ENCODE data around the gene GALR3. TPM values are rescaled to one million over a fixed set of nuclear protein-coding genes. Genes with fewer than 3 reads are reported as not detected.
A peak's percentile ranks its signal among the peaks of the same experiment; 100 is the strongest.

The GALR3 gene
- total RNA-seq, 2 donors from 2014 or later = 0.85 TPM; not detected in 1

DNA sequence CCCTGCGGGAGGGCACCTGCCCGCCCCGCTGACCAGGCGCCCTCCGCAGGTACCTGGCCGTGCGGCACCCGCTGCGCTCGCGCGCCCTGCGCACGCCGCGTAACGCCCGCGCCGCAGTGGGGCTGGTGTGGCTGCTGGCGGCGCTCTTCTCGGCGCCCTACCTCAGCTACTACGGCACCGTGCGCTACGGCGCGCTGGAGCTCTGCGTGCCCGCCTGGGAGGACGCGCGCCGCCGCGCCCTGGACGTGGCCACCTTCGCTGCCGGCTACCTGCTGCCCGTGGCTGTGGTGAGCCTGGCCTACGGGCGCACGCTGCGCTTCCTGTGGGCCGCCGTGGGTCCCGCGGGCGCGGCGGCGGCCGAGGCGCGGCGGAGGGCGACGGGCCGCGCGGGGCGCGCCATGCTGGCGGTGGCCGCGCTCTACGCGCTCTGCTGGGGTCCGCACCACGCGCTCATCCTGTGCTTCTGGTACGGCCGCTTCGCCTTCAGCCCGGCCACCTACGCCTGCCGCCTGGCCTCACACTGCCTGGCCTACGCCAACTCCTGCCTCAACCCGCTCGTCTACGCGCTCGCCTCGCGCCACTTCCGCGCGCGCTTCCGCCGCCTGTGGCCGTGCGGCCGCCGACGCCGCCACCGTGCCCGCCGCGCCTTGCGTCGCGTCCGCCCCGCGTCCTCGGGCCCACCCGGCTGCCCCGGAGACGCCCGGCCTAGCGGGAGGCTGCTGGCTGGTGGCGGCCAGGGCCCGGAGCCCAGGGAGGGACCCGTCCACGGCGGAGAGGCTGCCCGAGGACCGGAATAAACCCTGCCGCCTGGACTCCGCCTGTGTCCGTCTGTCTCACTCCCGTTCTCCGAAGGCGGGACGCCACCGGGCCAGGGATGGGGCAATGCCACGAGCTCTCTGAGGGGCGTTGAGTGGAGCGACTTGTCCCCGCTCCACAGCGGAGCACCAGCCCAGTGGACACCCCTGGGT is 1.8 kb downstream of the GALR3 start:
- 9% methylated on average over 42 of the region's 135 CpGs for WGBS
- no peak for DNase-seq (ENCODE audit: low spot score)
- H3K9me3 ChIP-seq = no peaks in the 10 kb centered on the region
- TF ChIP-seq POLR2A (IDR thresholded peaks at IDR 0.05) (no peak), POLR2AphosphoS5 (IDR thresholded peaks at IDR 0.05) (no peak)
- TF ChIP-seq, protein P1, sequence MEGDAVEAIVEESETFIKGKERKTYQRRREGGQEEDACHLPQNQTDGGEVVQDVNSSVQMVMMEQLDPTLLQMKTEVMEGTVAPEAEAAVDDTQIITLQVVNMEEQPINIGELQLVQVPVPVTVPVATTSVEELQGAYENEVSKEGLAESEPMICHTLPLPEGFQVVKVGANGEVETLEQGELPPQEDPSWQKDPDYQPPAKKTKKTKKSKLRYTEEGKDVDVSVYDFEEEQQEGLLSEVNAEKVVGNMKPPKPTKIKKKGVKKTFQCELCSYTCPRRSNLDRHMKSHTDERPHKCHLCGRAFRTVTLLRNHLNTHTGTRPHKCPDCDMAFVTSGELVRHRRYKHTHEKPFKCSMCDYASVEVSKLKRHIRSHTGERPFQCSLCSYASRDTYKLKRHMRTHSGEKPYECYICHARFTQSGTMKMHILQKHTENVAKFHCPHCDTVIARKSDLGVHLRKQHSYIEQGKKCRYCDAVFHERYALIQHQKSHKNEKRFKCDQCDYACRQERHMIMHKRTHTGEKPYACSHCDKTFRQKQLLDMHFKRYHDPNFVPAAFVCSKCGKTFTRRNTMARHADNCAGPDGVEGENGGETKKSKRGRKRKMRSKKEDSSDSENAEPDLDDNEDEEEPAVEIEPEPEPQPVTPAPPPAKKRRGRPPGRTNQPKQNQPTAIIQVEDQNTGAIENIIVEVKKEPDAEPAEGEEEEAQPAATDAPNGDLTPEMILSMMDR (IDR thresholded peaks at IDR 0.05) = no peak
- no peaks in the 10 kb centered on the region for H3K27me3 ChIP-seq (replicated peaks; ENCODE audit: insufficient read depth)
- intact Hi-C loops (cut with DNase I) = no loop called here
- H3K36me3 ChIP-seq = no peaks in the 10 kb centered on the region
- no peak overlapping the region for H3K27ac ChIP-seq
- no peaks in the 10 kb centered on the region for H3K4me1 ChIP-seq (replicated peaks)
- H3K4me3 ChIP-seq = peak overlapping the region in 1 of 2 donors; percentile 17

DNA sequence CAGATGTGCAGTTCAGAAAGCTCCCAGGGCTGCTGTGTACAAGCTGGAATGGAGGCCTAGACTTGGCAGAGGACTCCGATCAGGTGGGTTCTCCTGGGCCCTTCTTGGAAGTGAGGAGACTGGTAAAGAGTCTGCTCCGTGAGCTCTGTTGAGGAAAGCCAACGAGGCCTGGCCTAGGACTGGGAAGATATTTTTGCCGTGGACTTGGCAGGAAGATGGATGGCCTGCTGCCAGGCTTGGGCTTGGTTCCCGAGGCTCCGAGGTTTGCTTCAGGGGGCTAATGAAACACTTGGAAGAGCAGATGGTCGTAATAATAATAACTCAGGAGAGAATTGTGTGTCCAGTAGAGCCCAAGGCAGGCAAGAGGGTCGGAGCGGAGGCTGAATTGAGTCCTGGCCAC is 3.9 kb downstream of the GALR3 start:
- H3K27ac ChIP-seq = no peak overlapping the region
- WGBS = 22% methylated on average over 9 of the region's 9 CpGs
- intact Hi-C loops (cut with DNase I) = no loop called here
- no peaks in the 10 kb centered on the region for H3K4me1 ChIP-seq (replicated peaks)
- no peak for TF ChIP-seq POLR2AphosphoS5 (IDR thresholded peaks at IDR 0.05)
- TF ChIP-seq, protein P1 (IDR thresholded peaks at IDR 0.05) = no peak
- no peak for TF ChIP-seq POLR2A (IDR thresholded peaks at IDR 0.05)
- DNase-seq (ENCODE audit: low spot score) = no peak
- H3K9me3 ChIP-seq = no peaks in the 10 kb centered on the region
- H3K36me3 ChIP-seq = peaks cover 9% of the 10 kb centered on the region in 2 donors
- no peak overlapping the region for H3K4me3 ChIP-seq
- no peaks in the 10 kb centered on the region for H3K27me3 ChIP-seq (replicated peaks; ENCODE audit: insufficient read depth)

DNA sequence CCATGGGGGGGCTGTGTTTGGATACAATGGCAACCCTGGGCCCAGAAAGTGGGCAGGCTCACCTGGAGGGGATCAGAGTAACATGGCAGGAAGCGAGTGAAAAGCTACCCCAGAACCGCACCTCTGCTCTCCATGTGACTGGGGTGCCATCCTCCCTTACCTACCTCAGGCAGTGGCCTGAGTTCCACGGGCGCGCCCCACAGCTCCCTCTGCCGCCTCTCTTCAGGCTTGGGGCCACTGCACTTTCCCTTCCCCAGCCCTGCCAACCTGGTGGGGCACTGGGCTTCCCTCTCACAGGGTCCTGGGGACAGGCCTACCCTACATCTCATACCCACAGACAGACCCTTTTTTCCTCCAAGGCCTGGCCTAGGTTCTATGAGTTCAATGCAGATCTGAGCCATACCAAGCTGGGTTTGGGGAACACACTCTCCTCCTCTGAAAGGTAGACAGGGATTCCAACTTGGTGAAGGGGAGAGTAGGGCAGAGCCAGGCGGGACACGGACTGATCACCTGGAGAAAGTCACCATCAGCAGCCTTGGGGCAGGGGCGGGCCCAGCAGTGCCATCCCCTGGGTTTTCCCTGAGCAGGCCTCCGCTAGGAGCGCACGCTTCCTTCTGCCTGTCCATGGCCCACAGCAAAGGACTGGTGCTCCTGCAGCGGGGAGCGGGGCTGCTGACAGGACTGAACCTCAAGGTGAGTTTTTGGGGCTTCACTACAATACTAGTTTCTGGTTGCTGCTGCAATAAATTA is 7.1 kb downstream of the GALR3 start:
- H3K4me3 ChIP-seq = no peak overlapping the region
- H3K27ac ChIP-seq = no peak overlapping the region
- H3K27me3 ChIP-seq (replicated peaks; ENCODE audit: insufficient read depth) = no peaks in the 10 kb centered on the region
- intact Hi-C loops (cut with DNase I) = no loop called here
- H3K4me1 ChIP-seq (replicated peaks) = no peaks in the 10 kb centered on the region
- peaks cover 25 to 29% of the 10 kb centered on the region in 2 donors for H3K36me3 ChIP-seq
- WGBS = 90% methylated on average over 14 of the region's 14 CpGs
- TF ChIP-seq POLR2A (IDR thresholded peaks at IDR 0.05) = no peak
- TF ChIP-seq, protein P1 (IDR thresholded peaks at IDR 0.05) = no peak
- TF ChIP-seq POLR2AphosphoS5 (IDR thresholded peaks at IDR 0.05) = no peak
- no peaks in the 10 kb centered on the region for H3K9me3 ChIP-seq
- no peak for DNase-seq (ENCODE audit: low spot score)

DNA sequence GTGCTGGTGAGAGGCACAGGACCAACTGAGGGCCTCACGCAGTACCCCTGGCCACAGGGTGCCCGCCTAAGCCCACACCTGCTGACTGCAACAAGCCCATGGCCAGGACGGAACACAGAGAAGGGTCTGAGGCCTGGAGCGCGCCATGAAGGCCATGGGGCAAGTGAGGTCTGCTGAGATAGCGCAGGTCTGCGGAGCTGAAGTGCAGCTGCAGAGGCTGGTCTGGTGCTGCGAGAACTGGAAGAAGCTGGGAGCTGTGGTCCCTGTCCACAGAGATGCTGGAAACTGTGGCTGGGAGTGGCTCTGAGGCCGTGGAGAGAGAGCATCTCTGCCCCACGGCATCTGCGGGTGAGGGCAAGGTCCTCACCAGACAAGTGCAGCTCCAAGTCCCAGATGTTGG is 8.3 kb downstream of the GALR3 start:
- no peak for DNase-seq (ENCODE audit: low spot score)
- TF ChIP-seq, protein P1 (IDR thresholded peaks at IDR 0.05) = no peak
- no peak for TF ChIP-seq POLR2A (IDR thresholded peaks at IDR 0.05)
- TF ChIP-seq POLR2AphosphoS5 (IDR thresholded peaks at IDR 0.05) = no peak
- Histone ChIP-seq H3K27me3 (replicated peaks; ENCODE audit: insufficient read depth) (no peaks in the 10 kb centered on the region), H3K4me3 (no peak overlapping the region), H3K27ac (no peak overlapping the region), H3K36me3 (peaks cover 25 to 29% of the 10 kb centered on the region in 2 donors), H3K9me3 (no peaks in the 10 kb centered on the region), H3K4me1 (replicated peaks) (no peaks in the 10 kb centered on the region)
- intact Hi-C loops (cut with DNase I) = no loop called here
- WGBS = 97% methylated on average over 11 of the region's 11 CpGs
